Measurements from ENCODE around the gene ZNF142. TPM values are rescaled to one million over a fixed set of nuclear protein-coding genes. Genes with fewer than 3 reads are reported as not detected.

The ZNF142 gene, protein sequence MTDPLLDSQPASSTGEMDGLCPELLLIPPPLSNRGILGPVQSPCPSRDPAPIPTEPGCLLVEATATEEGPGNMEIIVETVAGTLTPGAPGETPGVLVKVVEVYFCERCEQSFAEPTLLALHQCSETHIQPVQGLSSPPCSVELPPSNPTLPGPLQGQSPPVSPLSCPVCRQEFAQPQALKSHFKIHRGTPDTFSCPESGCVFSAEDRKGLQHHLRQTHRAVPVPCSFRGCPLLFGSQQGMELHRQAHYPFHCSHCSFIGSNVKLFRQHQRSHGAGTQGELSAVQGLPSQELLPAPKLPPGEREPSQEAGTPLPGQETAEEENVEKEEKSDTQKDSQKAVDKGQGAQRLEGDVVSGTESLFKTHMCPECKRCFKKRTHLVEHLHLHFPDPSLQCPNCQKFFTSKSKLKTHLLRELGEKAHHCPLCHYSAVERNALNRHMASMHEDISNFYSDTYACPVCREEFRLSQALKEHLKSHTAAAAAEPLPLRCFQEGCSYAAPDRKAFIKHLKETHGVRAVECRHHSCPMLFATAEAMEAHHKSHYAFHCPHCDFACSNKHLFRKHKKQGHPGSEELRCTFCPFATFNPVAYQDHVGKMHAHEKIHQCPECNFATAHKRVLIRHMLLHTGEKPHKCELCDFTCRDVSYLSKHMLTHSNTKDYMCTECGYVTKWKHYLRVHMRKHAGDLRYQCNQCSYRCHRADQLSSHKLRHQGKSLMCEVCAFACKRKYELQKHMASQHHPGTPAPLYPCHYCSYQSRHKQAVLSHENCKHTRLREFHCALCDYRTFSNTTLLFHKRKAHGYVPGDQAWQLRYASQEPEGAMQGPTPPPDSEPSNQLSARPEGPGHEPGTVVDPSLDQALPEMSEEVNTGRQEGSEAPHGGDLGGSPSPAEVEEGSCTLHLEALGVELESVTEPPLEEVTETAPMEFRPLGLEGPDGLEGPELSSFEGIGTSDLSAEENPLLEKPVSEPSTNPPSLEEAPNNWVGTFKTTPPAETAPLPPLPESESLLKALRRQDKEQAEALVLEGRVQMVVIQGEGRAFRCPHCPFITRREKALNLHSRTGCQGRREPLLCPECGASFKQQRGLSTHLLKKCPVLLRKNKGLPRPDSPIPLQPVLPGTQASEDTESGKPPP (N-terminal part only)
- total RNA-seq (33.6 TPM), polyA plus RNA-seq (ENCODE audit: insufficient read depth, low read depth, low replicate concordance) (3.7 TPM)
- long read RNA-seq, donor 1 = 0 reads
- long read RNA-seq, donor 2 = 0 reads
- long read RNA-seq, donor 3 = 0 reads
- long read RNA-seq, donor 4, partial matches to known transcripts = 48 of 48 reads
- long read RNA-seq, donor 4, other reads (novel, unspliced or antisense) = 0 of 48 reads
- long read RNA-seq, donor 5 = 0 reads
- long read RNA-seq, donor 6 = 0 reads
- long read RNA-seq, donor 7, partial matches to known transcripts = 8 of 8 reads
- long read RNA-seq, donor 7, other reads (novel, unspliced or antisense) = 0 of 8 reads
- long read RNA-seq, donor 8 = 0 reads
- long read RNA-seq, donor 9 = 0 reads
- long read RNA-seq, donor 10, partial matches to known transcripts = 0 of 1 reads
- long read RNA-seq, donor 10, other reads (novel, unspliced or antisense) = 0 of 1 reads

DNA sequence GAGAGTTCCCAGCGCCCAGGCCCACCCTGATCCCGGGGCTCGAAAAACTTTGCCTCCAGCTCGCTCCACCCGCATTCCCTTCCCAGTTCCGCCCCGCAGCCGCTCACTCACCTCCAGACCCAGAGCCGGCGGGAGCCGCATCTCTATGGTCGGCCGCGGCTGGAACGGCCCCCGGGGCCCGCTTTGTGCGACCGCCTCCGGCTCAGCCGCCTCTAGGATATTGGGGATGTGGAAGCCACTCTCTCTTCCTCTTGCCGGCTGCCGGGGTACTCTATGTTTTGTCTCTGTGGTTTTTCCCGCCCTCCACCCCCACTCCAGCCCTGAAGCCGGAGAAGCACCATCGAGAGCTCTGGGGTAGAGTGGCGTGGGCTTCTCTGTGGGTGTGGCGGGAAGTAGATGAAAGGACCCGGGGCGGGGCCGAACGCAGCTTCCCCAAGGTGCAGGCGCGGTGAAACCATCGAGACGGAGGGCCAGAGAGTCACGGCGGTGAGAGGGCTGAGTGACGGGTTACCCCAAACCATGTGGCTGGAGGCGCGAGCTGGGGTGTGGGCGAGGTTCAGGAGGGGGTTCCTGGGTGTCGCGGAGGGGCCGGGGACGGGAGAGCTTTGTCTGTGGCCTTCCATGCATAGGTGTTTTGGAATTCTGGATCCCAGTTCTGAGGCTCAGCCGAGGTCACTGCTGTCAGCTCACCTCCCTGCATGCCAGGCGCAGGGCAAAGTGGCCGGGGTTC, at the start of gene ZNF142, which contains the start of gene BCS1L:
TSS of gene ZNF142 (minus strand) at position 366 of the 730 bp plus-strand sequence. CDS start 3,194 bp downstream, outside the sequence.
TSS of gene BCS1L (plus strand) at position 426 of the 730 bp plus-strand sequence. CDS start 1,305 bp downstream, outside the sequence.
- intact Hi-C loops (cut with DNase I) = no loop called here
- Histone ChIP-seq H3K9ac (ENCODE audit: low read length in 3 of 3) (peak within 1 kb of the TSS; percentile 52 to 65 (median 54)), H3K9me3 (ENCODE audit: control insufficient read depth in 2 of 3, insufficient read depth in 1 of 3, low read length in 3 of 3) (no peaks in the 10 kb centered on the region), H3K4me3 (ENCODE audit: low read length in 3 of 3) (peak within 1 kb of the TSS; percentile 66 to 92 (median 81)), H3K4me1 (ENCODE audit: control insufficient read depth in 2 of 3, insufficient read depth in 2 of 3, low read depth in 1 of 3, low read length in 3 of 3) (peaks cover 0 to 11% (median 0%) of the 10 kb centered on the region in 3 donors), H3K27me3 (ENCODE audit: control insufficient read depth, insufficient read depth, low read length) (no peaks in the 10 kb centered on the region), H3K27ac (ENCODE audit: low read depth in 2 of 2, low read length in 2 of 2) (peak within 1 kb of the TSS; percentile 57 to 60), H3K36me3 (ENCODE audit: control insufficient read depth in 2 of 3, insufficient read depth in 3 of 3, low read length in 3 of 3) (peaks cover 0 to 41% (median 20%) of the 10 kb centered on the region in 3 donors)
- FAIRE-seq (peak; percentile 41), DNase-seq (peak; percentile 89 to 97 (median 95))
- TF ChIP-seq, protein P1, sequence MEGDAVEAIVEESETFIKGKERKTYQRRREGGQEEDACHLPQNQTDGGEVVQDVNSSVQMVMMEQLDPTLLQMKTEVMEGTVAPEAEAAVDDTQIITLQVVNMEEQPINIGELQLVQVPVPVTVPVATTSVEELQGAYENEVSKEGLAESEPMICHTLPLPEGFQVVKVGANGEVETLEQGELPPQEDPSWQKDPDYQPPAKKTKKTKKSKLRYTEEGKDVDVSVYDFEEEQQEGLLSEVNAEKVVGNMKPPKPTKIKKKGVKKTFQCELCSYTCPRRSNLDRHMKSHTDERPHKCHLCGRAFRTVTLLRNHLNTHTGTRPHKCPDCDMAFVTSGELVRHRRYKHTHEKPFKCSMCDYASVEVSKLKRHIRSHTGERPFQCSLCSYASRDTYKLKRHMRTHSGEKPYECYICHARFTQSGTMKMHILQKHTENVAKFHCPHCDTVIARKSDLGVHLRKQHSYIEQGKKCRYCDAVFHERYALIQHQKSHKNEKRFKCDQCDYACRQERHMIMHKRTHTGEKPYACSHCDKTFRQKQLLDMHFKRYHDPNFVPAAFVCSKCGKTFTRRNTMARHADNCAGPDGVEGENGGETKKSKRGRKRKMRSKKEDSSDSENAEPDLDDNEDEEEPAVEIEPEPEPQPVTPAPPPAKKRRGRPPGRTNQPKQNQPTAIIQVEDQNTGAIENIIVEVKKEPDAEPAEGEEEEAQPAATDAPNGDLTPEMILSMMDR (IDR thresholded peaks at IDR 0.05; ENCODE audit: borderline replicate concordance, extremely low read depth, insufficient read depth) = no peak

DNA sequence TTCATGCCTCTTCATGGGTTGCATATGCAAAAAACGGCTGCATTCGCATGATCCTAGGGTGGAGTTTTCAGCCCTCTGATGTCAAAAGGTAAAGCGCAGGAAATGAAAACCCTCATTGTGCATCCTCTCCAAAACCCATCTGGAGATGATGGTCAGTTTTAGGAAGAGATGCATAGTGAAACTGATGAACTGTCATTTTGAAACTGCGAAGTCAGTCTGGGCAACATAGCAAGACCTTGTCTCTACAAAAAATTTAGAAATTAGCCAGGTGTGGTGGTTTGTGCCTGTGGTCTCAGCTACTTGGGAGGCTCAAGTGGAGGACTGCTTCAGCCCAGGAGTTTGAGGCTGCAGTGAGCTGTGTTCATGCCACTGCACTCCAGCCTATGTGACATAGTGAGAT, 48.7 kb upstream of the ZNF142 start:
- no peak overlapping the region for H3K9ac ChIP-seq (ENCODE audit: low read length in 3 of 3)
- TF ChIP-seq, protein P1 (IDR thresholded peaks at IDR 0.05; ENCODE audit: borderline replicate concordance, extremely low read depth, insufficient read depth) = no peak
- peaks cover 3 to 6% (median 6%) of the 10 kb centered on the region in 3 donors for H3K4me1 ChIP-seq (ENCODE audit: control insufficient read depth in 2 of 3, insufficient read depth in 2 of 3, low read depth in 1 of 3, low read length in 3 of 3)
- no peak overlapping the region for H3K4me3 ChIP-seq (ENCODE audit: low read length in 3 of 3)
- DNase-seq (no peak), FAIRE-seq (no peak)
- no peaks in the 10 kb centered on the region for H3K9me3 ChIP-seq (ENCODE audit: control insufficient read depth in 2 of 3, insufficient read depth in 1 of 3, low read length in 3 of 3)
- intact Hi-C loops (cut with DNase I) = no loop called here
- H3K27ac ChIP-seq (ENCODE audit: low read depth in 2 of 2, low read length in 2 of 2) = no peak overlapping the region
- H3K36me3 ChIP-seq (ENCODE audit: control insufficient read depth in 2 of 3, insufficient read depth in 3 of 3, low read length in 3 of 3) = no peaks in the 10 kb centered on the region
- H3K27me3 ChIP-seq (ENCODE audit: control insufficient read depth, insufficient read depth, low read length) = no peaks in the 10 kb centered on the region
